Nephron progenitor cell (in vitro differentiated cells): ENCODE data around the gene S100A16.
"Not testable (repeated sequence)": the region's sequence is repeated elsewhere in the genome, so short reads cannot be mapped to it uniquely, and the experiment has no call there.

Experiments
- DNase-seq: peaks from one replicate; pipeline ENCODE4 v3.0.0; 2021
- H3K27ac Mint-ChIP-seq: 2 replicates; pipeline ENCODE4 v1.8.0; 2021; ENCODE audit warnings: mild to moderate bottlenecking, moderate library complexity, mixed read lengths
- H3K27me3 Mint-ChIP-seq: 2 replicates; pipeline ENCODE4 v1.8.0; 2021; ENCODE audit warnings: mild to moderate bottlenecking, low read depth, mixed read lengths; ENCODE audit not compliant: poor library complexity
- H3K36me3 Mint-ChIP-seq: 2 replicates; pipeline ENCODE4 v1.8.0; 2021; ENCODE audit warnings: low read depth, mixed read lengths
- H3K4me1 Mint-ChIP-seq: 2 replicates; pipeline ENCODE4 v1.8.0; 2021; ENCODE audit warnings: mixed read lengths
- H3K4me3 Mint-ChIP-seq: 2 replicates; pipeline ENCODE4 v1.8.0; 2021; ENCODE audit warnings: mild to moderate bottlenecking, moderate library complexity, mixed read lengths
- H3K9me3 Mint-ChIP-seq: 2 replicates; pipeline ENCODE4 v1.8.0; 2021; ENCODE audit warnings: mild to moderate bottlenecking, moderate library complexity, mixed read lengths
- CTCF ChIP-seq: fragments of 200-600 bp; sonication (generic); IDR thresholded peaks from 2 replicates; pipeline ENCODE4 v1.5.0; 2021; ENCODE audit warnings: antibody characterized with exemption

Gene S100A16

GRCh38 chr1:153567621-153568366, 45.1 kb downstream of the S100A16 start:
- no peak for DNase-seq
- Mint-ChIP-seq H3K4me1 (peaks cover 72% of the 10 kb centered on the region), H3K4me3 (peak overlapping the region; percentile 46), H3K9me3 (no peaks in the 10 kb centered on the region), H3K27me3 (peaks cover 10% of the 10 kb centered on the region), H3K36me3 (no peaks in the 10 kb centered on the region), H3K27ac (peak overlapping the region; percentile 97)
- TF ChIP-seq CTCF = no peak

GRCh38 chr1:153566414-153567371, 46.2 kb downstream of the S100A16 start:
- Mint-ChIP-seq H3K27me3 (peaks cover 4% of the 10 kb centered on the region), H3K27ac (peak overlapping the region; percentile 90)
- no peak for TF ChIP-seq CTCF

GRCh38 chr1:153565529-153566374, 47.2 kb downstream of the S100A16 start, which contains the start of gene S100A2:
Gene S100A2, minus strand, starts transcription at chr1:153565844. Its CDS starts 1,967 bp downstream, at chr1:153563877.
- Mint-ChIP-seq H3K36me3 (no peaks in the 10 kb centered on the region), H3K9me3 (no peaks in the 10 kb centered on the region), H3K27me3 (peaks cover 7% of the 10 kb centered on the region), H3K4me3 (peak within 1 kb of the TSS; percentile 53), H3K27ac (peak within 1 kb of the TSS; percentile 98), H3K4me1 (peaks cover 65% of the 10 kb centered on the region)
- TF ChIP-seq CTCF = no peak
- no peak for DNase-seq

More at GRCh38 chr1:153566414-153567371, 46.2 kb downstream of the S100A16 start:
- DNase-seq = no peak
- H3K9me3 Mint-ChIP-seq = no peaks in the 10 kb centered on the region
- H3K36me3 Mint-ChIP-seq = no peaks in the 10 kb centered on the region
- peaks cover 68% of the 10 kb centered on the region for H3K4me1 Mint-ChIP-seq
- no peak overlapping the region for H3K4me3 Mint-ChIP-seq

- Mint-ChIP-seq H3K27ac (peak overlapping the region; percentile 77), H3K4me1 (peaks cover 55% of the 10 kb centered on the region), H3K27me3 (peaks cover 7% of the 10 kb centered on the region), H3K9me3 (no peaks in the 10 kb centered on the region), H3K4me3 (no peak overlapping the region), H3K36me3 (no peaks in the 10 kb centered on the region)
- DNase-seq = no peak
- no peak for TF ChIP-seq CTCF
Observed at GRCh38 chr1:153563991-153564390, 48.9 kb downstream of the S100A16 start.

GRCh38 chr1:153563483-153563901, 49.4 kb downstream of the S100A16 start:
- Mint-ChIP-seq H3K27me3 (peaks cover 7% of the 10 kb centered on the region), H3K4me1 (peaks cover 50% of the 10 kb centered on the region), H3K4me3 (no peak overlapping the region), H3K9me3 (no peaks in the 10 kb centered on the region), H3K36me3 (no peaks in the 10 kb centered on the region), H3K27ac (peak overlapping the region; percentile 77)
- TF ChIP-seq CTCF = no peak
- DNase-seq = no peak

GRCh38 chr1:153562021-153562420, 50.9 kb downstream of the S100A16 start:
- peaks cover 36% of the 10 kb centered on the region for H3K4me1 Mint-ChIP-seq
- H3K9me3 Mint-ChIP-seq, DNase-seq, H3K27ac Mint-ChIP-seq, H3K4me3 Mint-ChIP-seq, H3K36me3 Mint-ChIP-seq, H3K27me3 Mint-ChIP-seq: not testable (repeated sequence)
